GM19099 (cell line): ENCODE data around the gene TMC3.

Experiments used
- POLR2A ChIP-seq: IDR thresholded peaks from 3 replicates; pipeline ENCODE4 v1.6.1; 2011; ENCODE audit warnings: low read depth; ENCODE audit not compliant: insufficient read length; ENCODE audit errors: extremely low read depth

TMC3 gene

DNA sequence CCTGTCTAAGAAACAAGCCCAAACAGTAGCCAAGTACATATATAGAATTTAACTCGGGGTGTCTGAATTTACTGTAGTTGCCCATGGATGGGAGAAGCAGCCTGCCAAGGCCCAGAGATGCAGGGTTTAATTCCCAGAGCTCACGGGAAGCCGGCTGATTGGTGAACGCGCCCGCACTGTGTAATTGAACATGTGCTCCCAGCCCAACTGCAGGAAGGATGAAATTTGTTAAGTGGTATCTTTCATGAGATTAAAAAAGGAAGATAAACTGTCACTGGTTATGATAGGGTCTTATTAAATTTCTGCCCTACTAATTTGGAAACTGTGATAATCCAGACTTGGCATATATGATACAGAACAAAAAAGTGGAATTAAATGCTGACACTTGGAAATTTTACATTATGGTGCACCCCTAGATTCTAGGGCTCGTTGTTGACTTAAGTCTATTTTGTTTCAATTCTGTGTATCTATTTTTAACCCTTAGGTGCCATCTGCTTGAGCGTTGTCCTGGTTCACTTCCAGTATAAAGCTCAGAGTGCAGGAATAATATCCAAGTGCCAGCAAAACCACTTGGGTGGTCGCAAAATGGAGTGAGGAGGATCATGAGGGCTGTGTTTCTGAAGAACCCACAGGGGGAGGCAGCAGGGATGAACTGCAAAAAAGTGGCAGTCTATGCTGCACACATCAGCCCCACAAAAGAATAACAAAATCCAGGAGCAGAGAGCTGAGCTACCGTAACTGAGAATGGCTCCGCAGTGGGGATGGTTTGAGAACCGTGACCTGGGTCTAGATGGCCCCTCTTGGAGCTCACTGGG is 13.8 kb upstream of the TMC3 start:
- no peak for TF ChIP-seq POLR2A

DNA sequence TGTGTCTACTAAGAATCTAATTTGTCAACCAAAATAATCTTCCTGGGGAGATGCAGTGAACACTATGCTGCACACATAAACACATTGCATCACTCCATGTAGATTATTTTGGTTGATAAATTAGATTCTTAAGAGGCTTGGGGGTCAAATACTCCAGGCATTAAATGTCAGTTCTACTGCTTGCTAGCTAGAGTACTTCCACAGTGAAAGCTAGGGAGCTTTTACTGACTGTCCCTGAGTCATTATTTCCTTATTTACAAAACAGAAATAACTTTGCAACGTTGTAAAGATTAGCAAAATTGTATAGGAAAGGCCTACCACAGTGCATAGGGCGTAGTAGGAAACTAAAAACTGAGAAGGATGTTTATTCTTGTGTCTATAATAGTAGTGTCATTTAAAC is 12.9 kb upstream of the TMC3 start:
- no peak for TF ChIP-seq POLR2A

DNA sequence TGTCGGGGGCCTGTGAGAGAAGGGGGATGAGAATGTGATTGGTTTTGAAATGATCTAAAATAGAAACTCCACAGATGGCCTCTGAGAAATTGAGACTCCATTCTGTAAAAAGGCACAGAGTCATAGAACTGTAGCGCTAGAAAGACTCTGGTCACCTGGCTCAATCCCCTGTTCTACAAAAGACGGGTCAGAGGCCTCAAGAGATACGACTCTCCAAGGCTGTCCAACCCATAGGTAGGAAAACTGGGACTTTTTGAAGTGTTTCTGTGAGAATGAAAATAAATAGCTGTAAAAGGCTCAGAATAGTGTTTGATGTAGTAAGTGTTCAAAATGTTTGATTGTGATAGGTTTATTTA is 11.7 kb upstream of the TMC3 start:
- TF ChIP-seq POLR2A = no peak

GRCh38 chr15:81384891-81385720 is 11.1 kb upstream of the TMC3 start:
- TF ChIP-seq POLR2A = no peak

DNA sequence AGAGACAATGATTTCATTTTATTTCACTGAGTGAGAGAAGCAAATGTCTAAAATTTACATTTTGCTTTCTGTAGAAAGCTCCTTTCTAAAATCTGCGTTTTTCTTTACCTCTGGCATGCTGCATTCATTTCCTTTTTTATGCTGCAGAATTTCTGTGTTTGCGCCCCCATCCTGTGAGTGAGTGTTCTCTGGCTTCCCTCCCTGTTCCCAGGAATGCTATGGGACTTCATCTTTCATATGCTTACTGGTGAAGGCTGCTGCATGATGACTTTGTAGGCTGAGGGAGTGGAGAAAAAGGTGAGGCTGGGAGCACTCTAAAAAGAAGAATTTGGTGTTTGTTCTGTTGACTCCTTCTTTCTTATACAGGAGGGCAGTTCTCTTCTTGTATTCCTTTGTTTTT is 7.7 kb upstream of the TMC3 start:
- no peak for TF ChIP-seq POLR2A

- TF ChIP-seq POLR2A = no peak
Observed at GRCh38 chr15:81380668-81381067, 6.7 kb upstream of the TMC3 start.

- TF ChIP-seq POLR2A = no peak
Observed at GRCh38 chr15:81380203-81380602, 6.2 kb upstream of the TMC3 start.

GRCh38 chr15:81379269-81379668 is 5.3 kb upstream of the TMC3 start:
- TF ChIP-seq POLR2A = no peak

- no peak for TF ChIP-seq POLR2A
Observed at GRCh38 chr15:81378443-81378842, 4.4 kb upstream of the TMC3 start.

GRCh38 chr15:81377871-81378270 is 3.9 kb upstream of the TMC3 start:
- no peak for TF ChIP-seq POLR2A

GRCh38 chr15:81376231-81376630 is 2.2 kb upstream of the TMC3 start:
- no peak for TF ChIP-seq POLR2A

DNA sequence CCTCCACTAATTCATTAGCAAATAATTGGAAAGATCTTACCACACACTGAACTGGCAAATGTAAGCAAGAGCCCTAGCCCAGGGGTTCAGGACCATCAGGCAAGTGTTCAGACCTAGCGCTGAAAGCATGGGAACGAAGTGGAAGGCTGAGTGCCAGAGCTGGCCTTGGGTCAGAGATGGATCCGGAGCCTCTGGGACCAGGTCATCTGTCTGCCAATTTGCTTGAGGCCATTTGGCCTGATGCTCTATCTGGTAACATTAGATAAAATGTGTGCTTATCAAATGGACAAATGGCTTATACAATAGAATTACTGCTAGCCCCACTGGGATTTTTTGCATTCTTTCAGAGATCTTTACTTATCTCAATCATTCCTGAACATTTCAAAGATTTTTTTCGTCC is 1.4 kb upstream of the TMC3 start:
- TF ChIP-seq POLR2A = no peak

GRCh38 chr15:81373176-81373575 is 837 bp downstream of the TMC3 start:
- TF ChIP-seq POLR2A = no peak

DNA sequence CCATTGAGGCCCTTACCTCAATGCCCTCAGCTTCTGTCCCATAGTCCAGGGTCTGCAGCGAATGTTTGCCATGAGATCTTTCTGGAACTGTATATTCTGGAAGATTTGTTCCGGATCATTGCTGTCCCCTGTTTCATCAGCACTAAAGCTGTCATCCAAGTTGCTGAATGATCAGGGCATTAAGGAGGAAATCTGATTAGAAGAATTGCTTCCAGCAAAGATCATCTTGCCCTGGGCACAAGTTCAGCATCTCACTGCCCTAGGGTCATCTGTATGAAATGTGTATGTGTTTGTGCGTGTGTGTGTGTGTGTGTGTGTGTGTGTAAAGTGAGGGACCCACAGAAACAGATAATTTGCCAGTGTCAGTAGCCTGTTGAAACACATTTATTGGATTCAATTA is 1.4 kb downstream of the TMC3 start:
- no peak for TF ChIP-seq POLR2A

DNA sequence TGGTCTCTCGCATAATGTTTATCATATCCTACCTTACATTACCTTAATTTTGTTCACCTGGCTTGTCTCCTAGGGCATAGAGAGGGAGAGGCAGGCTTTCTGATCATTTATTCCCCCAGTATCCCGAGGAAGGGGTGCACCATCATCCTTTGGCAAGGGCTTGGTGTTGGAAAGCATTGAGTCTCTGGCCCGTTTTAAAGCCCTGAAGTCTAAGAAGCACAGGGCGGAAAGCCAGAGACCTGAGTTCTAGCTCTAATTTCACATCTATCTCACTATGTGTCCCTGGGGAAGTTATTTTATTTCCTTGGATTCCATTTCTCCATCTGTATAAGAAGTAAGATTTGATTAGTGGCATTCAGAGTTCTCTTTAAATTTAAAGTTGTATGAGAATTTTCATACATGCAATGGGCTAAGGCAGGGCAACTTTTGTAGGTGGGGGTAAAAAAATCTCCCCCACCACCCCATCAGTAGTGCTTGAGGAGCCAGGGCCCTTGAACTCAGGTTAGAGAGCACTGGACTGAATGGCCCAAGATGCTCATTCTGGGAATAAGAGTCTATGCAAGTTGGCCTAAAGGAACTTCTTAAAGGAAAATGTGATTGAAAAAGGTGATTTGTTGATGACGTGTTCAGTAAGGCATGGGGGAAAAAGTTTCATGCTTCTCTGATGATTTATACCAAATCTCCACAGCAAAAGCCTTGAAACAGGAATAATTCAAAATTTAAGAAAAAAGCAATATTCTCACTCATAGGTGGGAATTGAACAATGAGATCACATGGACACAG is 10.1 kb downstream of the TMC3 start:
- TF ChIP-seq POLR2A = no peak
